ENCODE results near the gene DEFB132. TPM values are rescaled to one million over a fixed set of nuclear protein-coding genes. Genes with fewer than 3 reads are reported as not detected.

The DEFB132 gene
- total and polyA plus RNA-seq, 9 of the 15 experiments (the other 6 are each of a cell fraction or from before 2014, with no cell fraction given): not detected

- TF ChIP-seq ARID3A (IDR thresholded peaks at IDR 0.05; ENCODE audit: borderline replicate concordance, low read depth, low read length) (no peak), CREB1 (IDR thresholded peaks at IDR 0.05) (no peak), CREB1 (CRISPR knock-in tag; IDR thresholded peaks at IDR 0.05) (no peak), ERF (CRISPR knock-in tag; IDR thresholded peaks at IDR 0.05) (no peak), NUFIP1 (IDR thresholded peaks at IDR 0.05; ENCODE audit: partially characterized antibody) (no peak), STAT5B (CRISPR knock-in tag; IDR thresholded peaks at IDR 0.05) (no peak), SMARCB1 (IDR thresholded peaks at IDR 0.05; ENCODE audit: insufficient read length, low read depth) (no peak), ZNF146 (CRISPR knock-in tag; IDR thresholded peaks at IDR 0.05; ENCODE audit: unreplicated experiment) (no peak), EP400 (IDR thresholded peaks at IDR 0.05) (peak; percentile 29; the same call in 1 of the 2 replicates), NKRF (IDR thresholded peaks at IDR 0.05; ENCODE audit: borderline replicate concordance) (0 out of 2 replicates have a peak, but pooled peaks have one; percentile 38), DPF2 (IDR thresholded peaks at IDR 0.05) (no peak), HDAC3 (IDR thresholded peaks at IDR 0.05; ENCODE audit: borderline replicate concordance, partially characterized antibody) (no peak), MXI1 (IDR thresholded peaks at IDR 0.05; ENCODE audit: low read depth, low read length) (no peak), ZBTB7A (IDR thresholded peaks at IDR 0.05; ENCODE audit: borderline replicate concordance, control insufficient read depth, low read depth, low read length) (no peak), EGR1 (conservative IDR thresholded peaks at IDR 0.05) (no peak), SRSF9 (IDR thresholded peaks at IDR 0.05; ENCODE audit: borderline replicate concordance, low read depth, low read length) (no peak), CHD2 (IDR thresholded peaks at IDR 0.05; ENCODE audit: low read depth, low read length) (no peak), ZNF644 (tag; IDR thresholded peaks at IDR 0.05; ENCODE audit: low read depth) (no peak), EP300 (IDR thresholded peaks at IDR 0.05; ENCODE audit: low read length) (no peak), ZNF444 (CRISPR knock-in tag; IDR thresholded peaks at IDR 0.05) (no peak), PHF8 (IDR thresholded peaks at IDR 0.05; ENCODE audit: borderline replicate concordance, low read length) (peak; percentile 31; the same call in 1 of the 2 replicates), KAT2B (IDR thresholded peaks at IDR 0.05; ENCODE audit: low read depth, low read length) (no peak), ZNF511 (CRISPR knock-in tag; IDR thresholded peaks at IDR 0.05) (peak; percentile 40; the same call in 1 of the 2 replicates), NFE2L1 (tag; IDR thresholded peaks at IDR 0.05; ENCODE audit: borderline replicate concordance, low read depth) (no peak), NFXL1 (CRISPR knock-in tag; IDR thresholded peaks at IDR 0.05) (no peak), KLF1 (tag; IDR thresholded peaks at IDR 0.05) (no peak)
These were observed 40.6 kb downstream of the DEFB132 start (continued) for GRCh38 chr20:297925-298775.
